GM18861 (cell line): Measurements from ENCODE around the gene LMAN2.
"Not testable (repeated sequence)": the region's sequence is repeated elsewhere in the genome, so short reads cannot be mapped to it uniquely, and the experiment has no call there.

Experiments used
- ATAC-seq: cut with Tn5 transposase; IDR thresholded peaks from one replicate; pipeline ENCODE4 v1.9.1; 2021; ENCODE audit not compliant: unreplicated experiment

LMAN2 gene

GRCh38 chr5:177349762-177350161 is 1.7 kb downstream of the LMAN2 start:
- no peak for ATAC-seq

GRCh38 chr5:177349362-177349647 is 2.2 kb downstream of the LMAN2 start:
- no peak for ATAC-seq

- no peak for ATAC-seq
Observed at GRCh38 chr5:177347699-177348098, 3.8 kb downstream of the LMAN2 start.

- ATAC-seq: no peak
Observed at GRCh38 chr5:177346820-177347219, 4.6 kb downstream of the LMAN2 start.

- ATAC-seq: no peak
Observed at GRCh38 chr5:177344891-177345290, 6.6 kb downstream of the LMAN2 start.

- ATAC-seq: no peak
Observed at GRCh38 chr5:177343777-177344176, 7.7 kb downstream of the LMAN2 start.

GRCh38 chr5:177343000-177343399 is 8.5 kb downstream of the LMAN2 start:
- ATAC-seq: not testable (repeated sequence)

- ATAC-seq: no peak
Observed at GRCh38 chr5:177339107-177339638, 12.3 kb downstream of the LMAN2 start.

GRCh38 chr5:177338251-177339106 is 13.0 kb downstream of the LMAN2 start:
- ATAC-seq: no peak

GRCh38 chr5:177336603-177337494 is 14.6 kb downstream of the LMAN2 start:
- no peak for ATAC-seq

GRCh38 chr5:177336112-177336511 is 15.4 kb downstream of the LMAN2 start:
- no peak for ATAC-seq

GRCh38 chr5:177335701-177336065 is 15.8 kb downstream of the LMAN2 start:
- no peak for ATAC-seq

GRCh38 chr5:177334781-177335700 is 16.4 kb downstream of the LMAN2 start:
- ATAC-seq: no peak

GRCh38 chr5:177334155-177334551 is 17.3 kb downstream of the LMAN2 start:
- no peak for ATAC-seq

GRCh38 chr5:177333420-177334154 is 17.9 kb downstream of the LMAN2 start:
- no peak for ATAC-seq

- no peak for ATAC-seq
Observed at GRCh38 chr5:177332896-177333260, 18.6 kb downstream of the LMAN2 start.

- ATAC-seq: no peak
Observed at GRCh38 chr5:177332031-177332895, 19.2 kb downstream of the LMAN2 start.

- no peak for ATAC-seq
Observed at GRCh38 chr5:177330991-177331842, 20.3 kb downstream of the LMAN2 start.
